Esophagus squamous epithelium (tissue), 5 donors: ENCODE data around the gene IFNAR2. TPM values are rescaled to one million over a fixed set of nuclear protein-coding genes. Genes with fewer than 3 reads are reported as not detected.
A peak's percentile ranks its signal among the peaks of the same experiment; 100 is the strongest.
"Not testable (repeated sequence)": the region's sequence is repeated elsewhere in the genome, so short reads cannot be mapped to it uniquely, and the experiment has no call there.

Source experiments
- DNase-seq: peaks from one replicate; lab custom pipeline; 2025; lab: John Stamatoyannopoulos, UW
- H3K27ac ChIP-seq, 4 donors: fragments of 200-600 bp; sonication (generic); one replicate each; pipeline ENCODE4 v1.5.1; 2016 to 2019; ENCODE audit warnings: mild to moderate bottlenecking in 1 of 4
- H3K27me3 ChIP-seq, 4 donors: fragments of 200-600 bp; sonication (generic); 1 replicate in 3 of 4; 2 replicates in 1 of 4; pipeline versions ENCODE4 v1.5.1 to v1.6.0; 2017 to 2021; ENCODE audit warnings: antibody characterized with exemption in 1 of 4
- H3K36me3 ChIP-seq, 3 donors: fragments of 200-600 bp; sonication (generic); one replicate each; pipeline ENCODE4 v1.5.1; 2016 to 2019
- H3K4me1 ChIP-seq, 3 donors: fragments of 200-600 bp; sonication (generic); one replicate each; pipeline ENCODE4 v1.5.1; 2017 to 2019
- H3K4me3 ChIP-seq, 4 donors: fragments of 200-600 bp; sonication (generic); 1 replicate in 3 of 4; 2 replicates in 1 of 4; pipeline ENCODE4 v1.5.1; 2016 to 2019; ENCODE audit warnings: mild to moderate bottlenecking in 2 of 4, moderate library complexity in 1 of 4
- H3K9me3 ChIP-seq, 3 donors: fragments of 200-600 bp; sonication (generic); one replicate each; pipeline ENCODE4 v1.5.1; 2016 to 2019
- CTCF ChIP-seq, 6 experiments: fragments of 450-650 bp in 4 of 6; fragments of 200-600 bp in 2 of 6; sonication (generic) in 2 of 6; IDR thresholded peaks; one replicate each; pipeline ENCODE4 v1.5.1; 2016 to 2019; ENCODE audit warnings: antibody characterized with exemption in 6 of 6, mild to moderate bottlenecking in 4 of 6, moderate library complexity in 4 of 6
- POLR2A ChIP-seq, 4 donors: fragments of 450-650 bp; IDR thresholded peaks; one replicate each; pipeline ENCODE4 v1.6.1; 2017; ENCODE audit warnings: antibody characterized with exemption in 4 of 4, mild to moderate bottlenecking in 4 of 4, moderate library complexity in 3 of 4
- WGBS, 2 donors: methylation state at CpG; one replicate each; pipeline ENCODE4 v1.1.5; 2018; 5-methylcytosine and 5-hydroxymethylcytosine counted together
- intact Hi-C: fragments of 100-400 bp; cut with DNase I; formaldehyde crosslinking; loops from one replicate; pipeline ENCODE4 v1.15.0; 2022
- total RNA-seq, 4 donors: library from RNA; depleted of rRNA; stranded (reverse); fragments of >200 nt; gene quantifications; one replicate each; pipeline ENCODE4 v1.1.0, GENCODE V29; 2016
- donor health status: DM: yes; HTN: yes; CAD: no.

The IFNAR2 gene
- total RNA-seq, 4 donors from 2014 or later, result 4.0 to 13.3 (median 7.0) TPM

- intact Hi-C loops, result no loop called here
- no peak for DNase-seq
- H3K4me1 ChIP-seq, result peaks cover 5 to 18% (median 11%) of the 10 kb centered on the region in 3 donors
These were observed 9.8 kb upstream of the IFNAR2 start for GRCh38 chr21:33219954-33220353.

GRCh38 chr21:33225376-33225775 is 4.4 kb upstream of the IFNAR2 start:
- H3K27me3 ChIP-seq, H3K36me3 ChIP-seq, DNase-seq, H3K27ac ChIP-seq, H3K9me3 ChIP-seq, H3K4me3 ChIP-seq, intact Hi-C loops: not testable (repeated sequence)
- H3K4me1 ChIP-seq, result peaks cover 6 to 14% (median 7%) of the 10 kb centered on the region in 3 donors
- WGBS, 2 donors, result 86 to 97% methylated on average over 1 to 3 of the region's 3 CpGs

More at GRCh38 chr21:33219954-33220353, 9.8 kb upstream of the IFNAR2 start:
- Histone ChIP-seq H3K4me3 (no peak overlapping the region), H3K9me3 (no peaks in the 10 kb centered on the region), H3K27me3 (no peaks in the 10 kb centered on the region), H3K36me3 (no peaks in the 10 kb centered on the region), H3K27ac (no peak overlapping the region)
- WGBS, 2 donors, result 80 to 89% methylated on average over 3 of the region's 3 CpGs
- TF ChIP-seq POLR2A (IDR thresholded peaks at IDR 0.05) (no peak), CTCF (IDR thresholded peaks at IDR 0.05) (no peak)

- H3K36me3 ChIP-seq, result no peaks in the 10 kb centered on the region
- H3K4me3 ChIP-seq, result no peak overlapping the region
- H3K9me3 ChIP-seq, result no peaks in the 10 kb centered on the region
- 57 to 62% methylated on average over 3 of the region's 3 CpGs for WGBS, 2 donors
- no peak overlapping the region for H3K27ac ChIP-seq
- no peaks in the 10 kb centered on the region for H3K27me3 ChIP-seq
- DNase-seq, result no peak
- TF ChIP-seq CTCF (IDR thresholded peaks at IDR 0.05) (no peak), POLR2A (IDR thresholded peaks at IDR 0.05) (no peak)
- intact Hi-C loops, result no loop called here
- H3K4me1 ChIP-seq, result peaks cover 6 to 42% (median 14%) of the 10 kb centered on the region in 3 donors
These were observed 1.3 kb upstream of the IFNAR2 start for GRCh38 chr21:33228455-33228854.

DNA sequence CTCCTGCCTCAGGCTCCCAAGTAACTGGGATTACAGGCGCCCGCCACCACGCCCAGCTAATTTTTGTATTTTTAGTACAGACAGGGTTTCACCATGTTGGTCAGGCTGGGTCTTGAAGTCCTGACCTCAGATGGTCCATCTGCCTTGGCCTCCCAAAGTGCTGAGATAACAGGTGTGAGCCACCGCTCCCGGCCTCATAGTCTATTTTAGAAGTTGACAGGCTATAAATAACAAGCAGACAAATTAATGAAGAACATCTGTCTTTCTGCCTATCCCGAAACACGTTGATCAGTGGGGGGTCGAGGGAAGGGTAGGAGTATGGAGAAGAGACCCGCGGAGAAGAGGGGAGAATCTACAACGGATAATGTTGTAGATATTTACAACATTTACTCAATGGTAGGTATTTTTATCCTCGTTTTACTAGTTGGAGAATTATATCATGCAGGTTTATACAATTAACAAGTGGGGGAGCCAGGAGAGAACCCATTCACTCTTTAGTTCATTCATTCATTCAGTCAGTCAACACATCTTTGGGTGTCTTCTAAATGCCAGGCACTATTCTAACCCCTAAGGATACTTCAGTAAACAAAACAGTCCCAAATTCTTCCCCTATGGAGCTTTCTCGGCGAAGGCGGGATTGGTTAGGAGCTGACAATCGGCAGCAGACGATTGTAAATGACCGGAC is 497 bp upstream of the IFNAR2 start:
- no peak for DNase-seq
- Histone ChIP-seq H3K27me3 (no peaks in the 10 kb centered on the region), H3K4me3 (peak overlapping the region; percentile 79 to 99 (median 88)), H3K27ac (peak overlapping the region; percentile 86 to 98 (median 92)), H3K36me3 (no peaks in the 10 kb centered on the region), H3K9me3 (no peaks in the 10 kb centered on the region), H3K4me1 (peaks cover 6 to 42% (median 14%) of the 10 kb centered on the region in 3 donors)
- no peak for TF ChIP-seq POLR2A (IDR thresholded peaks at IDR 0.05)
- TF ChIP-seq CTCF (IDR thresholded peaks at IDR 0.05), result no peak
- intact Hi-C loops, result no loop called here
- WGBS, 2 donors, result 44 to 52% methylated on average over 13 to 16 of the region's 18 CpGs

GRCh38 chr21:33230545-33231324 is 997 bp downstream of the IFNAR2 start:
- peaks cover 6 to 51% (median 14%) of the 10 kb centered on the region in 3 donors for H3K4me1 ChIP-seq
- TF ChIP-seq POLR2A (IDR thresholded peaks at IDR 0.05) (no peak), CTCF (IDR thresholded peaks at IDR 0.05) (no peak)
- H3K36me3 ChIP-seq, result no peaks in the 10 kb centered on the region
- H3K9me3 ChIP-seq, result no peaks in the 10 kb centered on the region
- peak overlapping the region; percentile 79 to 99 (median 88) for H3K4me3 ChIP-seq
- intact Hi-C loops, result no loop called here
- 2 to 3% methylated on average over 17 to 18 of the region's 30 CpGs for WGBS, 2 donors
- H3K27ac ChIP-seq, result peak overlapping the region; percentile 86 to 98 (median 92)
- DNase-seq, result no peak
- H3K27me3 ChIP-seq, result no peaks in the 10 kb centered on the region
